ENCODE measurements around the gene PLGRKT. TPM values are rescaled to one million over a fixed set of nuclear protein-coding genes. Genes with fewer than 3 reads are reported as not detected.
"Not testable (repeated sequence)": the region's sequence is repeated elsewhere in the genome, so short reads cannot be mapped to it uniquely, and the experiment has no call there.

PLGRKT gene
- total RNA-seq, 4 donors from 2014 or later: 8.3 to 43.6 (median 33.2) TPM

GRCh38 chr9:5470122-5470521, 32.4 kb upstream of the PLGRKT start:
- no peaks in the 10 kb centered on the region for H3K27me3 ChIP-seq
- H3K4me1 ChIP-seq: no peaks in the 10 kb centered on the region
- H3K27ac ChIP-seq: no peak overlapping the region
- no peak for DNase-seq
- peaks cover 0 to 4% (median 0%) of the 10 kb centered on the region in 3 donors for H3K36me3 ChIP-seq
- no peaks in the 10 kb centered on the region for H3K9me3 ChIP-seq
- no peak overlapping the region for H3K4me3 ChIP-seq
- TF ChIP-seq, protein P1, sequence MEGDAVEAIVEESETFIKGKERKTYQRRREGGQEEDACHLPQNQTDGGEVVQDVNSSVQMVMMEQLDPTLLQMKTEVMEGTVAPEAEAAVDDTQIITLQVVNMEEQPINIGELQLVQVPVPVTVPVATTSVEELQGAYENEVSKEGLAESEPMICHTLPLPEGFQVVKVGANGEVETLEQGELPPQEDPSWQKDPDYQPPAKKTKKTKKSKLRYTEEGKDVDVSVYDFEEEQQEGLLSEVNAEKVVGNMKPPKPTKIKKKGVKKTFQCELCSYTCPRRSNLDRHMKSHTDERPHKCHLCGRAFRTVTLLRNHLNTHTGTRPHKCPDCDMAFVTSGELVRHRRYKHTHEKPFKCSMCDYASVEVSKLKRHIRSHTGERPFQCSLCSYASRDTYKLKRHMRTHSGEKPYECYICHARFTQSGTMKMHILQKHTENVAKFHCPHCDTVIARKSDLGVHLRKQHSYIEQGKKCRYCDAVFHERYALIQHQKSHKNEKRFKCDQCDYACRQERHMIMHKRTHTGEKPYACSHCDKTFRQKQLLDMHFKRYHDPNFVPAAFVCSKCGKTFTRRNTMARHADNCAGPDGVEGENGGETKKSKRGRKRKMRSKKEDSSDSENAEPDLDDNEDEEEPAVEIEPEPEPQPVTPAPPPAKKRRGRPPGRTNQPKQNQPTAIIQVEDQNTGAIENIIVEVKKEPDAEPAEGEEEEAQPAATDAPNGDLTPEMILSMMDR (IDR thresholded peaks at IDR 0.05): no peak
- TF ChIP-seq POLR2A (IDR thresholded peaks at IDR 0.05): no peak

DNA sequence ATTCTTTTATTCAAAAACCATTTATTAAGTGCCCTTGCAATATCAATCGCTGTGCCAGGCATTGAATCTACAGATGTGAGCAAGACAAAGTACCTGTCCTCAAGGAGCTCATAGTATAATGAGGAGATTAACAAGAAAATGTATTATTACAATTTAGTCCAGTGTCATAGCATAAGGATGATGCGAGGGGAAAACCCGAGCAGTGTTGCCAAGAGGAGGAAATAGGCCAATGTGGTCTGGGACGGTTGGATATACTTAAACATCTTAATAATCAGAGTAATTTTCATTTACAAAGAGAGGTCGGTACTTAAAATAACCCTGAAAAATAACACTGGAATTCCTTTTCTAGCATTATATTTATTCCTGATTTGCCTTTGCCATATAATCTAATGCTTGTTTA, 31.1 kb upstream of the PLGRKT start:
- no peak overlapping the region for H3K27ac ChIP-seq
- TF ChIP-seq, protein P1 (IDR thresholded peaks at IDR 0.05): no peak
- no peak for TF ChIP-seq POLR2A (IDR thresholded peaks at IDR 0.05)
- H3K36me3 ChIP-seq: peaks cover 0 to 5% (median 0%) of the 10 kb centered on the region in 3 donors

DNA sequence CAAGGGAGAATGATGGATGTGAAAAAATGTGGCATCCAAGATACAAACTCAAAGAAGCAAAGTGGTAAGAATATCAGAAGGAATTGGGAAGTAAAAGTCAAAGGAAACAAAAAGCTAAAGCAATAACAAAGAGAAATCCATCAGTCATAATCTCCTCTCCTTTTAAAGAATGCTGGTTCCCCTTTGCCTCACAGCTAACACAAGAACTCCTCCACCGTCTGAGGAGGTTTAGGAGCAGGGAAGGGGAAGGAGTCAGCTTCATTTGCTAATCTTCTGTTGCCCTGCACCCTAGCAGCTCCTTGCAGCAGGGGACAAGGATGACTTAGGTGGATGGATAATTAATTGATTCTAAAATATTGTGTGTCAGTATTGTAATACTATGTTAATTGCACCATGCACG, 29.0 kb upstream of the PLGRKT start:
- no peak for DNase-seq
- no peaks in the 10 kb centered on the region for H3K27me3 ChIP-seq
- no peak overlapping the region for H3K27ac ChIP-seq
- H3K36me3 ChIP-seq: peaks cover 0 to 18% (median 0%) of the 10 kb centered on the region in 3 donors
- TF ChIP-seq, protein P1 (IDR thresholded peaks at IDR 0.05): no peak
- no peak for TF ChIP-seq POLR2A (IDR thresholded peaks at IDR 0.05)
- no peak overlapping the region for H3K4me3 ChIP-seq
- H3K9me3 ChIP-seq: no peaks in the 10 kb centered on the region
- no peaks in the 10 kb centered on the region for H3K4me1 ChIP-seq

More for the DNA sequence above, 31.1 kb upstream of the PLGRKT start:
- DNase-seq: no peak
- Histone ChIP-seq H3K9me3 (no peaks in the 10 kb centered on the region), H3K4me1 (no peaks in the 10 kb centered on the region), H3K4me3 (no peak overlapping the region), H3K27me3 (no peaks in the 10 kb centered on the region)

DNA sequence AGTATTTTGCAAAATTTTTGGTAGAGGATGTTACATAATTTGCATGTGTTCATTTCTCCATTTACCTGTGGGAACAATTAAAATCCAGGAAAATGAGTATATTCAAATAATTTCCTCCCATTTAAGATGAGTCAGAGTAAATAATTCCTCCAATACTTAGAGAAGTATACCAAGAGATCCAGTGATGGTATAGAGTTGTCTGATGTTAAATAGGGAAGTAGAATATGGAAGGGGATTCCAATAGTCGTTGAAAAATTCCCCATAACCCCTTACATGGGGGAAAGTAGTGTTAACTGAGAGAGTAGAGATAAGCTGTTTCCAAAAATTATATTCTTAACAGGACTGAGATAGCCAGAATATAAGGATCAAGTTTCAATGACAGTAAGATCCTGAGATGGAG, 28.3 kb upstream of the PLGRKT start:
- no peaks in the 10 kb centered on the region for H3K27me3 ChIP-seq
- no peaks in the 10 kb centered on the region for H3K4me1 ChIP-seq
- TF ChIP-seq POLR2A (IDR thresholded peaks at IDR 0.05): no peak
- TF ChIP-seq, protein P1 (IDR thresholded peaks at IDR 0.05): no peak
- H3K4me3 ChIP-seq: no peak overlapping the region
- peaks cover 0 to 18% (median 0%) of the 10 kb centered on the region in 3 donors for H3K36me3 ChIP-seq
- H3K27ac ChIP-seq: no peak overlapping the region
- no peaks in the 10 kb centered on the region for H3K9me3 ChIP-seq
- no peak for DNase-seq

- not testable (repeated sequence) for H3K4me3 ChIP-seq, H3K27ac ChIP-seq, DNase-seq, H3K9me3 ChIP-seq, H3K4me1 ChIP-seq, H3K27me3 ChIP-seq
- H3K36me3 ChIP-seq: peaks cover 0 to 18% (median 0%) of the 10 kb centered on the region in 3 donors
Observed at GRCh38 chr9:5464831-5465330, 27.2 kb upstream of the PLGRKT start.

DNA sequence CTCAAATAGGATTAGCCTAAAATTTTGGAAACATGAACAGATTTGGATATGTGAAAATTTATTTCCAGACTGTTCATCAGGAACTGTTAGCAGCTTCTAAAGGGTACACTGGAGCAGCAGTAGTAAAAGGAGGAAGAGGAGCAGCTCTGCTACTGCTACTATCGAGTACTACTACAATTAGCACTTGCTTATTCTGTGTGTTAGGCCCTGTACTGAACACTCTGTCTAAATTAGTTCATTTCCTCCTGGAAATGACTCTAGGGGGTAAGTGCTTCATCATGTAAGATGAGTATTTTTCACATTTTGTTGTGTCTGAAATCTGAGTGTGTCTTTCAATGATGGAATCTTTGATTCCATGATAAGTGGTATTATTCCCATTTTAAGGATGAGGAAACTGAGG, 22.4 kb upstream of the PLGRKT start:
- Histone ChIP-seq H3K4me3 (no peak overlapping the region), H3K27me3 (no peaks in the 10 kb centered on the region), H3K27ac (no peak overlapping the region), H3K36me3 (peaks cover 0 to 24% (median 0%) of the 10 kb centered on the region in 3 donors), H3K4me1 (no peaks in the 10 kb centered on the region), H3K9me3 (no peaks in the 10 kb centered on the region)
- DNase-seq: no peak
- TF ChIP-seq, protein P1 (IDR thresholded peaks at IDR 0.05): no peak
- TF ChIP-seq POLR2A (IDR thresholded peaks at IDR 0.05): no peak
